IMR-90 (cell line): ENCODE data around the gene RALGPS1.

Experiments used
- CEBPB ChIP-seq: IDR thresholded peaks from 2 replicates; pipeline ENCODE4 v1.6.1; 2012; ENCODE audit warnings: low read depth, low read length, improper control_type of control experiment
- POLR2A ChIP-seq: IDR thresholded peaks from 2 replicates; pipeline ENCODE4 v1.6.1; 2012; ENCODE audit warnings: mild to moderate bottlenecking, low read depth, low read length
- SMC3 ChIP-seq: fragments of 150-350 bp; IDR thresholded peaks from 2 replicates; pipeline ENCODE4 v1.6.1; 2016; ENCODE audit warnings: low read depth, mild to moderate bottlenecking, antibody characterized with exemption, low read length, moderate library complexity
- TF ChIP-seq, protein P1 (sequence below): conservative IDR thresholded peaks from 2 replicates; pipeline ENCODE4 v1.5.1; 2012; ENCODE audit warnings: mild to moderate bottlenecking, low read depth, low read length, improper control_type of control experiment
- TF ChIP-seq, protein P2 (sequence below): fragments of 150-350 bp; IDR thresholded peaks from 2 replicates; pipeline ENCODE4 v1.6.1; 2017; ENCODE audit warnings: mild to moderate bottlenecking, antibody characterized with exemption, low read length, low read depth

DNA sequence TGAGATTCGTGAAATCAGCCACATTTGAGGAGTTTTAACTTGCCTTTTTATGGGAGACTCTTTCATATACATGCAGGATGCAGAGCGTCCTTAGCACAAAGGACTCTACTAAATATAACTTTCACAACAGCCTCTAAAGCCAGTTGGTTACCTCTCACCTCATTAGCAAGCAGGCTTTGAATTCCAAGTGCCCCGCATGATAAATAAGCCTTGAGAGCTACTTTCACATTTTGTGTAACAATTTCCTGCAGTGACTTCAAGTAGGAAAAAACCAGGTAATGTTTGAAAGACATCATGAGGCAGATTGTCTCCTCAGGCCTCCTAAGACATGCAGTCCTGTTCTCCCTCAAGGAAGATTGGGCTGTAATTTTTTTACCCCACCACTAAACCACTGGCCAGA is 50.5 kb downstream of the RALGPS1 start:
- TF ChIP-seq, protein P1, sequence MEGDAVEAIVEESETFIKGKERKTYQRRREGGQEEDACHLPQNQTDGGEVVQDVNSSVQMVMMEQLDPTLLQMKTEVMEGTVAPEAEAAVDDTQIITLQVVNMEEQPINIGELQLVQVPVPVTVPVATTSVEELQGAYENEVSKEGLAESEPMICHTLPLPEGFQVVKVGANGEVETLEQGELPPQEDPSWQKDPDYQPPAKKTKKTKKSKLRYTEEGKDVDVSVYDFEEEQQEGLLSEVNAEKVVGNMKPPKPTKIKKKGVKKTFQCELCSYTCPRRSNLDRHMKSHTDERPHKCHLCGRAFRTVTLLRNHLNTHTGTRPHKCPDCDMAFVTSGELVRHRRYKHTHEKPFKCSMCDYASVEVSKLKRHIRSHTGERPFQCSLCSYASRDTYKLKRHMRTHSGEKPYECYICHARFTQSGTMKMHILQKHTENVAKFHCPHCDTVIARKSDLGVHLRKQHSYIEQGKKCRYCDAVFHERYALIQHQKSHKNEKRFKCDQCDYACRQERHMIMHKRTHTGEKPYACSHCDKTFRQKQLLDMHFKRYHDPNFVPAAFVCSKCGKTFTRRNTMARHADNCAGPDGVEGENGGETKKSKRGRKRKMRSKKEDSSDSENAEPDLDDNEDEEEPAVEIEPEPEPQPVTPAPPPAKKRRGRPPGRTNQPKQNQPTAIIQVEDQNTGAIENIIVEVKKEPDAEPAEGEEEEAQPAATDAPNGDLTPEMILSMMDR: no peak
- TF ChIP-seq POLR2A: no peak
- TF ChIP-seq CEBPB: no peak
- no peak for TF ChIP-seq SMC3
- TF ChIP-seq, protein P2, sequence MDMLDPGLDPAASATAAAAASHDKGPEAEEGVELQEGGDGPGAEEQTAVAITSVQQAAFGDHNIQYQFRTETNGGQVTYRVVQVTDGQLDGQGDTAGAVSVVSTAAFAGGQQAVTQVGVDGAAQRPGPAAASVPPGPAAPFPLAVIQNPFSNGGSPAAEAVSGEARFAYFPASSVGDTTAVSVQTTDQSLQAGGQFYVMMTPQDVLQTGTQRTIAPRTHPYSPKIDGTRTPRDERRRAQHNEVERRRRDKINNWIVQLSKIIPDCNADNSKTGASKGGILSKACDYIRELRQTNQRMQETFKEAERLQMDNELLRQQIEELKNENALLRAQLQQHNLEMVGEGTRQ: no peak
